C1 segment of cervical spinal cord (tissue), 14 donors: ENCODE data around the gene LRP1B.
"Not testable (repeated sequence)": the region's sequence is repeated elsewhere in the genome, so short reads cannot be mapped to it uniquely, and the experiment has no call there.

Experiments used
- DNase-seq, 14 donors: peaks; one replicate each; lab custom pipeline; 2025; lab: John Stamatoyannopoulos, UW

The LRP1B gene

DNA sequence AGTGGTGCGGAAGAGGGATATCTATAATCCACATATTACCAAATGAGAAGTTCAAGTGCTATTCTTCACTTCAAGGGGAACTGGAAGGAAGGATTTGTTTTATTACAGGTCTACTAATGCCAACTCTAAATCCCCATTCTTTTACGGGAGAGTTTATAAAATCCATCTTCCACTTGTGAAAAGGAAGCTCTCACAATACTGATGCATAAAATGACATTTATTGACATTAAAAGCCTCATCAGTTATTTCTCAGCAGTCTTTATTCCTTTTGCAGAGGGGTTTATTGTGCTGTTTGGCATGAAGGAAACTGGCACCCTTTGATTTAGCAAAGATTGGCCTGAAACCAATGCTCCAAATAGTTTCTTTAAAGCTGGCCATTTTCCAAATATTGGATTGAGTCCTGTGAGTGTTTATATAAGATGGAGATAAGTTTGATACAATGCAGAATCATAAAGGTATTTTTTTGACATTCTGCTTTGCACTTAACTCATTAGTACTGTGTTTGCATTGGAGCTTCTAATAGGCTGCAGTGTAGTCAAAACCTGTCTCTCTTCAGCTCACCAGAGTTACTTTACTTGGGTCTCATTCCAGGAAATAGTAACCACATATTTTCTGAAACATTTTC is 26.6 kb downstream of the LRP1B start:
- no peak for DNase-seq

DNA sequence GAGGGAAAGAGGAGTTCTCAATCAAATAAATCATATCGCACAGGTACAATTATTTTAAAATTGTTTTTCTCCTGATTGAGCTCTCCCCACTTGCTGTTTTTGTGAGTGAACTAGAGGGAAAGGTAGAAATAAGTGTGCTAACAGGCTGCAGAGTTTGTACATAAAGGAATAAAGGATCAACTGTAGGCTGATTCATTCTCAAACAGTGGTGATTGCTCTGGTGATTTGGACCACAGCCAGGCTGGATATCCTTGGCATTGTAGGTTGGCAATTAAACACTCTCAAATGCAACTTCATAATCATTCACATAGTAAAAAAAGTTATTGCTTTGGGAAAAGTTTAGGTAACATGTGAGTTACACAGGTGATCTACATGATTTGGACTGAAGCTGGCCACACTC is 29.8 kb downstream of the LRP1B start:
- no peak for DNase-seq

DNA sequence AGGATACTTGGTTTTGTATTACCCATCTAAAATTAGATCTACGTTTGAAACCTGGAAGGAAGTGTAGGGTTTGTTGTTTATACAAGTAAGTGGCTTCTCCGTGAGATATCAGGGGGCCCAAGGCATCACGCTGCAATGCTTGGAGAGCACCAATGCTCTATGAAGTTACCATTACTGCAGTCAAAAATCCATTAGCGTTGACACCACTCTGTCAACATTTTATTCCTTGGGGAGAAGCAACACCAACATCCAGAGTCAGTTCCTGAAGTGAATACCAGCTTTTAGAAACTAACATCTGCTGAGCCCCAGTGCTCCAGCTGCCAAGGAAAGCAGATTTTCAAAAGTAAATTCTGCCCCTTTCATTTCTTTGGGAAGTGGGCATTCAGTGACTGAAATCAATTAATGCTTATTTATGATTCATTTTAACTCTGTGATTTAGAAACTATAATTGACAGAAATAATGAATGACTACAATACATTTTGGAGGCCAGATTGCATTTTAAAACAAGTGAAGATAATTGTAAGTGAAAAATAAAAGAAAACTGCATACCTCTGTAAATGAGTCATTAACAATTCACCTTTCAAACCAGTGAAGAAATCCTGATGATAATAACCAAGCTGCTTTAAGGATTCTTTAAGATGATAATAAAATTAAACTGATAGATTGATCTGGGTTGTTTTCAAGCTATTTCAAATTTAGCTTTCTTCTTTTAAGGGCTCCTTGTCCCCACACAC is 30.5 kb downstream of the LRP1B start:
- no peak for DNase-seq

DNA sequence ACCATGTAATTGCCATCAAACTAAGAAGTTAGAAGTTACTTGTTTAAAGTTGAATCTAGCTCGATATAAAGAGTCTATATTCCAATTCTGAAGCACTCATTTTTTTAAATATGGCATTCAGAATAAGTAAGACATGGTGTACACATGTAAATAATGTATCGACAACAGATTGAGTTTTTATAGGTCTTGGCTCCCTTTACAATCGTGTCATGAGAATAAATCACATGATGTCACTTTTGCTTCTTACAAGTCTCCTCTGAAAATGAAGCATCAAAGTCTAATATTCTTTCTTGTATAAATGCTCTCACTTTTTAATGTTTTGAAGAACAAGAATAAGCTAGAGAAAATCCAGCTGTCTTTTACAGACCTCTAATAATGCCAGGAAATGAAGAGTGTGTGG is 33.1 kb downstream of the LRP1B start:
- no peak for DNase-seq

DNA sequence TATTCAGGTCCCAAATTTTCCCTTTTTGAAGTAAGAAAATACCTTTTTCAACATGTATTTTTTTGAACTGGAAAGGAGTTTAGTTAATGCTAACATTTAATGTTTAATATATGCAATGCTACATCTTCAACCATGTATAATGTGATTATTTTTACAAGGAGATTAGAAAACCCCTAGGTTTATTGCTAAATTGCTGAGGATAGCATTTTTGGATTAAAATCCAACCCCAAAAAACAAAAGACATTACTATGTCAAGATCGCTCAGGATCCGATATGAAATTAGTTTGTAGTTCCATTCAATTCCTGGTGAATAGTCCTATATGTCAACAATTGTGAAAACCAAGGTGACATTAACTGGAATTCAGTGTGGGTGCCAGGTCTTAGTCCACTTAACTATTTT is 35.2 kb downstream of the LRP1B start:
- no peak for DNase-seq

DNA sequence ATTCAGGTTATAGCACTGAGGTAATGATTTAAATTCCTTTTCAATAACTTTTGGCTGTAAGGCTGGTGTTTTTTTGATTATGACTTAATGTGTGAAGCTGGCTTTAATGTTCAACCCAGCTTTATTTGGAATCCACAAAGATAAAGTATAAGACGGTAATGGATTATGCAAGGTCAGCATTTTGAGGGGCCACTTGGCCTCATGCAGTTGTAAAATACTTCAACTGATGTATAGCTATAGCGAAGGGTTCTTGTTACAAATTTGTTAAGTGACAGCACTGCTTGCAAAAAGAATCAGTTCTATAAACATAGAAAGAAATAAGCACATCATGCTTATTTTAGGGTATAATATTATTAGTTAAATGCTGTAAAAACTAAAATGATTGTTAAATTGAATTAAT is 36.6 kb downstream of the LRP1B start:
- no peak for DNase-seq

DNA sequence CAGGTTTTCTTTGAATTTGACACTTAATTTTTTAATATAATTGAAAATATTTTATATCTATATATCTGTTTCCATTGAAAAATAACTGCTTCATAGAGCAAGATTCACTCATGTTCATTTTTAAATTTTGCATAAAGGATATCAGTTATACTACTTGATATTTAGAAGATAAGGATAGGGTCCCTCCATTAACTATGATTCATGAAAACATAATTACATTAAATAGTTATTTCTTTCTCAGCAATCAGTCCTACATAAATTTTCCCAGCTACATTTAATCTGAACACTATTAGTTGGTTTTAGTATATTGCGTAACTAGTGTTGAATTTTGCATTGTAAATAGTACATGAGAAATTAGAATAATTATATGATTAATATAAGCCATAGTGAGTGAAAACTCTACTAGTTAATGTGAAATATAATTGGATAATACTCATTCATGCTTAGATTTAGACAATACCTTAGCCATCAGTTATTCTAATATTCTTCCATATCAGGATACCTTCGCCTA is 42.7 kb downstream of the LRP1B start:
- no peak for DNase-seq

DNA sequence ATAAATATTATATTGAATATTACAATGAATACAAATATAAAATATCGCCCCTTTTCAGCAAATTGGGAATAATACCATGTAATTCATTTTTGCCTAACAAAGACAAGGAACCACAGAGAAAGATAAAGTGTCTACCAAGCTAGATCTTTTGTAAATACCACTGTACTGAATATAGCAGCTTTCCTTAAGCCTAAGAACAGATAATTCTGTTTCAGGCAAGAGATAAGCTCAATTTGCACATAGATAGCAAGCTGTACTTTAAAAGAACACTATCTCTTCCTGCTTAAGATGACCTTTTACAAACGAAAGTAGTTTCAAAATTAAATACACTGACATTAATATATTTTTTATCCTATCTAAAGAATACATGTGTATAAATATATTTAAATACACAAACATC is 43.2 kb downstream of the LRP1B start:
- DNase-seq: not testable (repeated sequence)

DNA sequence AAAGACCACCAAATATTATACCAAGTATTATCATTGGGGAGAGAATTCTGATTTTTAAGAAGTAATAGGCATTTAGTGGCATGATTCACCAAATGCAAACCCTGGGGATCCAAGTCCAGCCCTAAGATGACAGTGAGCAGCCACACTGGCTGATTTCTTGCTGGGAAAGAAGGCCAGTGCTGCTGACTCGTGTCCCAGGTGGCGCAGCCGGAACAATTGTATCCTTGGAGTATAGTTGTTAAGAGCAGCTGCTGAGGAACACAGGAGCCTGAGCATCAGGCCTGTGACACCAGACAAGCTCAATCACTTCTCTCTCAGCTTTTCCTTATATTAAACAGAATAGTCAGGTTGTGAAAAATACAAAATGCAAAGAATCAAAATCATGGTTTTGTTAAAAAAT is 48.4 kb downstream of the LRP1B start:
- peak in 1 of 14 donors; percentile 12 for DNase-seq

DNA sequence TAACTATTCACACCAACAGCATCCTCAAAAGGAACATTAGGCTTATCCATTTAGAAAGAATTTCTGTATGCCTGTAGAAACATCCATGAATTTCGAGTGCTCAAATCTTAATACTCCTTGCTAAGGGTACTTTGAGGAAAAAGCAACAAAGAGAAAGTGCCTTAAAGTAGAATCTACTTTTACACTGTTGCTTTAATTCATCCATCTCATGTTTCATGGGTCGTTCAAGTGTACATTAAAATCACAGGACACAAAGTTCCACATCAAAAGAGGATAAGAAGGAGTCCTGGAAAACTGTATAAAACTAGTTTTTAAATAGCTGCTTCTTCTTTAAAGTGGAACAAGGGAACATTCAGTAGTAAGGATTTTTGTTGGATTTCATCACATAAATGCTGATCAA is 54.5 kb downstream of the LRP1B start:
- DNase-seq: no peak

DNA sequence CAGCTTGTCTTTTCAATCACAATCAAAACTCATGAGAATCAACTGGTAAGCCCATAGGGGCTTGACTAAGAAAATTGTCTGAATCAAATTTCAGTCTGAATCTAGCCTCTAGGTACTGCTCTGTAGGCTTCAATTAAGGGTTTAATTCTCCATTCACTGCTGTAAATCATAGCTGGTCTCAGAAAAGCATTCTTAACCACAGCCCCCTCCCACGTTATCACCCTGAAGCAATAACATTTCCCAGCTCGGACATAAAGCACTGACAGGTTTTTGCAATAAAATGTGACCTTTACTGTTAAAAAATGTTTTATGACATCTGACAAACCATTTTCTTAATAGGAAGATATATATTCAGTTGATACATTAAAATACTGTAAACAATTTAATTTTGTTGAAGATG is 55.0 kb downstream of the LRP1B start:
- DNase-seq: no peak

DNA sequence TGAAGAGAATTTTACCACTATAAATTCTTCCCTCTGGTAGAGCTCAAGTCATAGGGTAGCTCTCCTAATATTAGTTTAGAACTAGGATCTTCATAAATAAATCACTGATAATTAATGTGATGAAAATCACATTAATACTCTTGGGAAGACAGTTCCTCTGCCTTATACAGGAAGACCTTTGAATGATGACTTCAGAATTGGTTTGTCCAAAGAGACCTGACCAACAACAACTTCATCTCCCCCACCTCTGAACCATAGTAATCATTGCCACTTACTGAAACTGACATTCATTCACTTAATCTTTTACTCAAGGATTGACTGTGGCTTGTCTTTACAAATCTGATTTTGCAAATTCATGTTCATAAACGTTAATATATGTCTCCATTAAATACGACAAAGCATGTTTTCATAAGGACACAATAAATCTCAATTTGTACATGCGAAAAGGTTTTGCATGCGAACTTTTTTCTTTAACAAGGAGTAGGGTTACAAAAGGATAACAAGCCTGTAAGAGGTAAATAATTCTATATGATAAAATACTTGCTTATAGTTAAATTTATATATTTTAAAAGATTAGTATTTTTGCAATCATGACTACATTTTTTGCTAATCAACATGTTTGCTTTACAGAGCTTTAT is 61.4 kb downstream of the LRP1B start:
- DNase-seq: no peak

DNA sequence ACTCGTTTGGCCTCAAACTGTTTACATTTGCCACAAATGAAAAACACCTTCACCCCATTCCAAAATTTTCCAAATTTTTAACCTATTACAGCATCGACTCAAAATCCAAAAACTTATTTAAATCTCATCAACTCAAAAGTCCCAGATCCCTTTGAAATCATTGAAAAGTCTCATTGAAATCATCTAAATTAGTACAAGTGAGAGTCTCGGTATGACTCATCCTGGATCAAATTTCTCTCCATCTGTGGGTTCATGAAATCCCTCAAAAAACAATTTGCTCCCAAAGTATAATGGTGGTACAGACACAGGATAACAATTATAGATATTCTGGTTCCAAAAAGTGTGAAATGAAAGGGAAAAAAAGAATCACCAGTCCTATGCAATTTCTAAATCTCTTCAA is 65.1 kb downstream of the LRP1B start:
- DNase-seq: no peak

DNA sequence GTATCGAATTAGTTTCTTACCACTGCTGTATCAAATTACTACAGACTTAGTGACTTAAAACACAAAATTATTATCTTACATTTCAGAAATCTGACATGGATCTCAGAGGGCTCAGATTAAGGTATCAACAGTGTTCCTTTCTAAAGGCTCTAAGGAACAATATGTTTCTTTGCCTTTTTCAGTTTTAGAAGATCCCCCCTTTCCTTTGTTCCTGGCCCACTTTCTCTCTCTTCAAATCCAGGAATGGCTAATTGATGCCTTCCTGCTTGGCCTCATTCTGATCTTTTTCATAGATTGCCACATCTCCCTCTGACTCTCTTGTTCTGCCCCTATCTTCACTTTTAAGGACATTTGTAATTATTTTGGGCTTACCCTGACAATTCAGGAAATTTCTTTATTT is 65.7 kb downstream of the LRP1B start:
- DNase-seq: no peak

DNA sequence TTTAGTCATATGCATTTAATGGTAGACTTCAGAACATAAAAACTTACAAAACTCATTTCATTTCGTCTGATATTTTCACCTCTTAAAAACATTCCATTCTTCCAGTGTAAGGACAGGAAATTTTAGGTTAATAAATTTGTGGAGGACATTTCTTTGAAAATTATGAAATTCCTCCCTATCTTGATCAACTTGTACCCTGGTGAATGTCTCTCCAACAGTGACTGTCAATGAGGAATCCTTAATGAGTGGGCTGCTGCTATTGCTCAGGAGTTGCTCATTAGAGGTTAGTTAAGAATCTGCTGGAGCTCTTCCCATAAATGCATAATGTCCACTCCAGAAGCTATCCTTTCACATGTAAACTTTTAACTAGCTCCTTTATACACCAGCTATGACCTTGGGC is 69.1 kb downstream of the LRP1B start:
- DNase-seq: no peak

DNA sequence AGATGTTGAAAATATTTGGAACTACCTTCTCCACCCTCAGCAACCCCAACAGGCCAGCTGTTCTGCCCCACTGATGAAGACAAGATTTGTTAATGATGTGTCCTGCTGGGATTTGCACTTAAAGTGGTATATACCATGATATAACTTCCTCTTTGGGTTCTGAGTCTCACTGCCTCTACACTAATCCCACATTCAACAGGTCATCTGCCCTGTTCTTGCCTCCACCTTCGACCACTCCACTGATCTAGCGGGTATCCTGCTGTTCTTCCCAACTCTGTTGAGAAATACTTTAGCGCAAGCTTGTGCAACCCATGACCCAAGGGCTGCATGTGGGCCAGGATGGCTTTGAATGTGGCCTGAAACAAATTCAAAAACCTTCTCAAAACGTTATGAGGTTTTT is 72.7 kb downstream of the LRP1B start:
- DNase-seq: no peak

DNA sequence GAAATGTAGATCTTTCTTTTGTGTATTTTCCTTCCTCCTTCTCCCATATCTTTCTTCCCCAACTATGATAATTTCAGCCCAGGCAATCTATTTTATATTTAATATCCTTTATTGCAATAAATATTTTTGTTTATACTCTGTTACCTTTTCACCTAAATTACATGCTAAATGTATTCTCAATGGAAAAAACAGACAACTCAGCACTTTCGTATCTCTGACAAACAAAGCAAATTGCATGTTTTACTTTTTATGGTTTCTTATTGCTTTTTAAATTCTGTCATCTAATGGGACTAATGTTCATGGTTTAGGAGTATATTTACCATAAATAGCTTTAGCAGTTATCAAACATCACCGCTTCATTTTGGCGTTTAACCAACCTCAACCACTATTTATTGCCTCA is 74.0 kb downstream of the LRP1B start:
- DNase-seq: no peak

DNA sequence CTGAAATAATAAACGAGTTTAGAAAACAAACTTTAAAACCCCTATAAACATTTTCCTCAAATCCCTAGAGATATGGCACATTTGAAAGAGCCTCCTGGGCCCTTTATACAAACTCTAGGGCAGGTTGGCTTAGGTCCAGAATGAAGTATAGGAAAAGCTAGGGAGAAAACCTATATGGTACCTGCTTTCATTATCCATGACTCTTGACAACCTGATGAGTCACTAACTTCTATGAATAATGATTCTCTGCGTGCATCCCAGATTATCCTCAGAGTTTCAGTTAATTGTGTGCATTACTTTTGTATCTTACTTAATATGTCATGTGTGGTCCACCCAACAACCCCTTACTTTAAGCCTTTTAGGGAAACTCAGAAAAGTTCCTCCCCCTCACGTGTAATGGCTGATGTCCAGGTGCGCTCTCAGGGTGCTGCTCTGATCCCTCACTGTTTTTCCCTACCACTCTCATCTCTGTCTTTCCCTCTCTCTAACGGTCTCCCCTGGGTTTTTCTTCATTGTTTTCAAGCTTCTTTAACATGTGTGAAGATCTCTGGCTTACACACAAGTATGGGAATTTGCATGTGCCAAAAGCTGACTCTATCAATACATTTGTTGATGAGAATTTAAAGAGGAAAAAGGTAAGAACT is 78.5 kb downstream of the LRP1B start:
- no peak for DNase-seq

DNA sequence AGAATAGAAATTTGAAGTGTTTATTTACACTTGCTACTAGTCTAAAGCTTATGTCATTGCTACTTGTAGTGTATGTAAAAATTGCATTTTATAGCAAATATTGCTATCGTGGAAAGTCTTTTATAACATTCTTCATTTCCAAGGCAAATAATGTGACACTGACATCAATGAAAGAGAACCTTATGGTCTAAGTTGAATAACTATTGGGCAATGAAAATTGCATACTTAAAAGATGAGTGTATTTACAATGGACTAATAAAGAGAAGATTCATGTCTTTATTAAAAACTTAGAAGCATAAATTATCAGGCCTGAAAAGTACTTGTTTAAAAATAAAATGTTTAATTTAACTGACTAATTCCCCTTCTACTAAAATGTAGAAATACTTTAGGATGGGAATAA is 82.2 kb downstream of the LRP1B start:
- no peak for DNase-seq

DNA sequence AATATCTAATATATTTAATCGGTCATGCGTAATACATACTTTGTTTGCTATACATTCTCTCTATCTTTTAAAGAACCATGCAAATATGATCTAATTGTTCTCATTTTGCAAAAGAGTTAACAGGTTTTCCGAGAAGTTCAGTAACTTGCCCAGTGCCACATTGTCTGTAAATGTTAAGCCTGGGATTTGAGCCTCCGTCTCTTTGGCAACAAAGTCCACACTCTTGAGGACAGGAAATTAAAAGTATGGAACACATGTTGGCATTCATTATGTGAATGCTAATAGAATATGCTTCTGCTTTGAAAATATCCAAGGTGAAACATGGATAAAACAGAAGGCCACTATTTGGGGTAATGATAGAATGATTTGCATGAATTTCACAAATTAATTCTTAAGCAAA is 85.2 kb downstream of the LRP1B start:
- DNase-seq: no peak

DNA sequence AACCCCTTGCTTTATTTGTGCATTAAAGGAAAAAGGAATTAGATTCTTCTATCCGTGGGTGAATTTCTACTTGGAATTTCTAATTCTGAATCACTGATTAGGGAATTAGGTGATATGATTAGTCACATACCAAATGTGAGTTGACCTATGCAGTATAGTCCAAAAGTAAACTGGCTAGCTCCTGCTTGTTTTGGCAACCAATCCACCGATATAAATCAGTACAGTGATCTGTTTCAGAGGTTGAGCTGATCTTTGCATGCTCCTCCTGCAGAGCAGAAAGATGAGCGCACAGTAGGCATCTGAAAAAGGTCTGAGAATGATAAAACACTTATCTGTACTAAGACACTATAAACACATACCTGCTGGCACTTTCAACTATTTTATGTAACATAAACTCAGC is 86.6 kb downstream of the LRP1B start:
- DNase-seq: no peak

DNA sequence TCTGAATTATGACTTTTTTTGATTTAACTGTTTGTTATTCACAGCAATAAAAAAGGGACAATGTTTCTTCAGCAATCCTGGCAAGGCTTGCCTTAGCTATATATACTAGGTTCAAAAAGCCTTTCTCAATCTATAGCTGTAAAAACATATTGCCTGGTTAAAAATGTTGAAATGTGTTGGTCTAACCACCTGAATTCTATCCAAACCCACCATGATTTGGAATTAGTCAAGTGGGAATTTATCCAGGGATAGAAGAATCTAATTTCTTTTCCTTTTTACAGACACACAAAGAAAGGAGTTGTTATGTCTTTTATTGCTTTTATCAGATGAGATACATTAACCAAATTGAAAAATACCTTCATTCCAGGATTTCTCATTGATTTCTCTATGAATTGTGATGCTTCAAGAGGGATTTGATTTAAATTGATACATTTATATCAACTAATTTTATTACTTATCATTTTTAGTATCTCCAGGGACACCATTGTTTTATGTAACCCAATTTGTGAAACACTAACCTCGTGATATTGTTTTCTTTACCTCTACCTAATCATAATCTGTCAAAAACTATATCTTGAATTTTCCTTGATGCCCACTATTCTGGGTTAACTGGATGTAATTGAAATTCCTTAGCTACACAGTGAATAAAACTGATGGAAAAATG is 88.1 kb downstream of the LRP1B start:
- DNase-seq: no peak
